ENCODE results near the gene LRMDA. TPM values are rescaled to one million over a fixed set of nuclear protein-coding genes. Genes with fewer than 3 reads are reported as not detected.

Gene LRMDA
- total and polyA plus RNA-seq, 2 of the 13 experiments (the other 11 are each of a cell fraction or from before 2014, with no cell fraction given), result 13.4 to 22.0 TPM

- H3K36me3 ChIP-seq (replicated peaks in 1 of 2; ENCODE audit: control insufficient read depth in 1 of 2, insufficient read depth in 2 of 2, low read length in 2 of 2), result no peaks in the 10 kb centered on the region
- FAIRE-seq (peak; percentile 49), ATAC-seq (no peak), DNase-seq (ENCODE audit: low spot score) (peak; percentile 26)
- no peaks in the 10 kb centered on the region for H3K27me3 ChIP-seq (ENCODE audit: control insufficient read depth in 1 of 2, insufficient read depth in 2 of 2, low read length in 2 of 2)
- no peak overlapping the region for H3K4me3 ChIP-seq (replicated peaks in 1 of 3; ENCODE audit: insufficient read depth in 1 of 3, low read depth in 2 of 3, low read length in 3 of 3)
- POLR2A ChIA-PET, result no interaction called here
- no peak overlapping the region for H3K4me2 ChIP-seq (ENCODE audit: low read depth, low read length)
- peak; percentile 28; the same call in 1 of the 2 replicates for TF ChIP-seq CTCF (CRISPR knock-in tag; IDR thresholded peaks at IDR 0.05)
- no peak for TF ChIP-seq ZBTB44 (CRISPR knock-in tag; IDR thresholded peaks at IDR 0.05)
- TF ChIP-seq STAG1 (CRISPR knock-in tag; IDR thresholded peaks at IDR 0.05), result peak; percentile 67
- peak; percentile 51 for TF ChIP-seq SMC3 (IDR thresholded peaks at IDR 0.05; ENCODE audit: low read length)
- H3K4me1 ChIP-seq (ENCODE audit: insufficient read depth, low read length), result no peaks in the 10 kb centered on the region
- in situ Hi-C loops (cut with HindIII; ENCODE audit: extremely low pct_ligation_motif_present, low pct_unique_long_range_greater_than_20kb) (no loop called here), intact Hi-C loops (cut with micrococcal nuclease; ENCODE audit: unreplicated experiment) (loop anchor here (2.0 to 5.0 kb wide), 2 partner anchors 127 to 509 kb away; partner anchors contain the start of gene ZNF503)
- H3K9ac ChIP-seq (ENCODE audit: insufficient read depth, low read depth, low read length), result no peak overlapping the region
- H3K27ac ChIP-seq (ENCODE audit: extremely low read length, insufficient read depth, low read length), result no peak overlapping the region
- no peaks in the 10 kb centered on the region for H3K79me2 ChIP-seq (ENCODE audit: insufficient read depth, low read length)
- 88% methylated on average over 2 of the region's 2 CpGs for WGBS (ENCODE audit: low lambda C conversion rate)
- BruUV-seq (replicated peaks), result no TSS peak
- no peaks in the 10 kb centered on the region for H3K9me3 ChIP-seq (ENCODE audit: low read length)
- H4K20me1 ChIP-seq (ENCODE audit: insufficient read depth, low read length), result no peaks in the 10 kb centered on the region
- H2AFZ ChIP-seq (ENCODE audit: low read length), result no peak overlapping the region
- CTCF ChIA-PET (ENCODE audit: low intra/inter-chr PET ratio, low total read pairs), result interaction anchor here (0.8 kb wide), 1 partner anchor 508 kb away, joined by 3 read pairs; the partner anchor contains the start of gene ZNF503
These were observed 478.6 kb downstream of the LRMDA start for GRCh38 chr10:75910032-75910431.

GRCh38 chr10:75911426-75911825, 480.0 kb downstream of the LRMDA start:
- in situ Hi-C loops (cut with HindIII; ENCODE audit: extremely low pct_ligation_motif_present, low pct_unique_long_range_greater_than_20kb), result no loop called here
- POLR2A ChIA-PET, result no interaction called here
- BruUV-seq (replicated peaks), result no TSS peak
- TF ChIP-seq CREBL2 (CRISPR knock-in tag; IDR thresholded peaks at IDR 0.05; ENCODE audit: borderline replicate concordance), result no peak
- no peak for TF ChIP-seq ZFP1 (CRISPR knock-in tag; IDR thresholded peaks at IDR 0.05)
- TF ChIP-seq ZFP37 (CRISPR knock-in tag; IDR thresholded peaks at IDR 0.05; ENCODE audit: borderline replicate concordance), result no peak
- no peak for TF ChIP-seq KDM2A (CRISPR knock-in tag; IDR thresholded peaks at IDR 0.05; ENCODE audit: borderline replicate concordance, low read depth)
- no peak for TF ChIP-seq GLI4 (CRISPR knock-in tag; IDR thresholded peaks at IDR 0.05; ENCODE audit: borderline replicate concordance)
- no peak for TF ChIP-seq PCBP1 (IDR thresholded peaks at IDR 0.05; ENCODE audit: borderline replicate concordance, low read depth, low read length)
- TF ChIP-seq STAG1 (CRISPR knock-in tag; IDR thresholded peaks at IDR 0.05), result no peak
- no peak for TF ChIP-seq REPIN1 (CRISPR knock-in tag; IDR thresholded peaks at IDR 0.05; ENCODE audit: borderline replicate concordance, low read depth)
- TF ChIP-seq ELK4 (CRISPR knock-in tag; IDR thresholded peaks at IDR 0.05; ENCODE audit: borderline replicate concordance), result no peak
- no peak for TF ChIP-seq EP300 (IDR thresholded peaks at IDR 0.05; ENCODE audit: low read depth in 2 of 2, low read length in 2 of 2)
- no peak for TF ChIP-seq EP300 (CRISPR knock-in tag; IDR thresholded peaks at IDR 0.05; ENCODE audit: borderline replicate concordance)

More at GRCh38 chr10:75911426-75911825, 480.0 kb downstream of the LRMDA start:
- Histone ChIP-seq H3K9ac (ENCODE audit: insufficient read depth, low read depth, low read length) (no peak overlapping the region), H3K4me3 (replicated peaks in 1 of 3; ENCODE audit: insufficient read depth in 1 of 3, low read depth in 2 of 3, low read length in 3 of 3) (no peak overlapping the region), H3K79me2 (ENCODE audit: insufficient read depth, low read length) (no peaks in the 10 kb centered on the region), H3K4me2 (ENCODE audit: low read depth, low read length) (no peak overlapping the region), H3K4me1 (ENCODE audit: insufficient read depth, low read length) (no peaks in the 10 kb centered on the region), H3K9me3 (ENCODE audit: low read length) (no peaks in the 10 kb centered on the region), H2AFZ (ENCODE audit: low read length) (no peak overlapping the region), H3K27ac (ENCODE audit: extremely low read length, insufficient read depth, low read length) (no peak overlapping the region), H4K20me1 (ENCODE audit: insufficient read depth, low read length) (no peaks in the 10 kb centered on the region), H3K27me3 (ENCODE audit: control insufficient read depth in 1 of 2, insufficient read depth in 2 of 2, low read length in 2 of 2) (no peaks in the 10 kb centered on the region), H3K36me3 (replicated peaks in 1 of 2; ENCODE audit: control insufficient read depth in 1 of 2, insufficient read depth in 2 of 2, low read length in 2 of 2) (no peaks in the 10 kb centered on the region)
- FAIRE-seq, result no peak
- no peak for DNase-seq (ENCODE audit: low spot score)
- 88% methylated on average over 2 of the region's 2 CpGs for WGBS (ENCODE audit: low lambda C conversion rate)
- intact Hi-C loops (cut with micrococcal nuclease; ENCODE audit: unreplicated experiment), result loop anchor here (2.0 to 5.0 kb wide), 2 partner anchors 126 to 511 kb away; partner anchors contain the start of gene ZNF503
- CTCF ChIA-PET (ENCODE audit: low intra/inter-chr PET ratio, low total read pairs), result no interaction called here
- no peak for ATAC-seq

Data from HepG2 (cell line).